ENCODE results near the gene SEC22A. TPM values are rescaled to one million over a fixed set of nuclear protein-coding genes. Genes with fewer than 3 reads are reported as not detected.

The SEC22A gene
- total RNA-seq, 3 donors from 2014 or later (not counting 1 experiment from before 2014, with no cell fraction given) = 16.4 to 21.2 (median 17.0) TPM

DNA sequence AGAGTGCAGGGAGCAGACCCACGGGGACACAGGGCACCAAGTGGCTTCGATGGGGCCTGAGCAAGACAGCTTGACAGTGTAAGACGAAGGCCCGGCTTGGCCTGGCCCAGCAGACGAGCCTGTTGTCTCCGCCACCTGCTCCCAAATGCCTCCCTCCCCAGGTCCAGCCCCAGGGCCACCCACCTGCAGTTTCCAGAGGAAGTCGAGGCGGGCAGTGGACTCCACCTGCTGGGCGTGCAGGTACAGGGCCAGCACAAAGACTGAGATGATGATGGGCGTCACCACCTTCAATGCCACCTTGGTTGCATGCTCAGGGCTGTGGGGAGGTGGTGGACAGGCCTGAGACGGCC is 94.1 kb downstream of the SEC22A start:
- no peaks in the 10 kb centered on the region for H3K9me3 Mint-ChIP-seq
- Histone ChIP-seq H3K36me3 (ENCODE audit: control insufficient read depth, insufficient read depth, low read length) (no peaks in the 10 kb centered on the region), H3K27ac (ENCODE audit: low read length) (no peak overlapping the region), H3K9me3 (ENCODE audit: control insufficient read depth, insufficient read depth, low read length) (no peaks in the 10 kb centered on the region), H3K4me3 (ENCODE audit: low read length) (no peak overlapping the region), H3K4me1 (ENCODE audit: control insufficient read depth, insufficient read depth, low read length) (no peaks in the 10 kb centered on the region), H3K27me3 (ENCODE audit: control insufficient read depth, insufficient read depth, low read length) (no peaks in the 10 kb centered on the region)
- H3K27me3 Mint-ChIP-seq (ENCODE audit: low read depth in 2 of 2) = no peaks in the 10 kb centered on the region
- ATAC-seq = no peak
- no peak for DNase-seq
- WGBS (ENCODE audit: insufficient coverage) = 81% methylated on average over 10 of the region's 11 CpGs
- no peak overlapping the region for H3K4me3 Mint-ChIP-seq
- H3K27ac Mint-ChIP-seq = no peak overlapping the region
- no peaks in the 10 kb centered on the region for H3K36me3 Mint-ChIP-seq
- intact Hi-C loops (cut with micrococcal nuclease) = no loop called here
- H3K4me1 Mint-ChIP-seq = no peaks in the 10 kb centered on the region
- TF ChIP-seq, protein P1, sequence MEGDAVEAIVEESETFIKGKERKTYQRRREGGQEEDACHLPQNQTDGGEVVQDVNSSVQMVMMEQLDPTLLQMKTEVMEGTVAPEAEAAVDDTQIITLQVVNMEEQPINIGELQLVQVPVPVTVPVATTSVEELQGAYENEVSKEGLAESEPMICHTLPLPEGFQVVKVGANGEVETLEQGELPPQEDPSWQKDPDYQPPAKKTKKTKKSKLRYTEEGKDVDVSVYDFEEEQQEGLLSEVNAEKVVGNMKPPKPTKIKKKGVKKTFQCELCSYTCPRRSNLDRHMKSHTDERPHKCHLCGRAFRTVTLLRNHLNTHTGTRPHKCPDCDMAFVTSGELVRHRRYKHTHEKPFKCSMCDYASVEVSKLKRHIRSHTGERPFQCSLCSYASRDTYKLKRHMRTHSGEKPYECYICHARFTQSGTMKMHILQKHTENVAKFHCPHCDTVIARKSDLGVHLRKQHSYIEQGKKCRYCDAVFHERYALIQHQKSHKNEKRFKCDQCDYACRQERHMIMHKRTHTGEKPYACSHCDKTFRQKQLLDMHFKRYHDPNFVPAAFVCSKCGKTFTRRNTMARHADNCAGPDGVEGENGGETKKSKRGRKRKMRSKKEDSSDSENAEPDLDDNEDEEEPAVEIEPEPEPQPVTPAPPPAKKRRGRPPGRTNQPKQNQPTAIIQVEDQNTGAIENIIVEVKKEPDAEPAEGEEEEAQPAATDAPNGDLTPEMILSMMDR (IDR thresholded peaks at IDR 0.05) = no peak

DNA sequence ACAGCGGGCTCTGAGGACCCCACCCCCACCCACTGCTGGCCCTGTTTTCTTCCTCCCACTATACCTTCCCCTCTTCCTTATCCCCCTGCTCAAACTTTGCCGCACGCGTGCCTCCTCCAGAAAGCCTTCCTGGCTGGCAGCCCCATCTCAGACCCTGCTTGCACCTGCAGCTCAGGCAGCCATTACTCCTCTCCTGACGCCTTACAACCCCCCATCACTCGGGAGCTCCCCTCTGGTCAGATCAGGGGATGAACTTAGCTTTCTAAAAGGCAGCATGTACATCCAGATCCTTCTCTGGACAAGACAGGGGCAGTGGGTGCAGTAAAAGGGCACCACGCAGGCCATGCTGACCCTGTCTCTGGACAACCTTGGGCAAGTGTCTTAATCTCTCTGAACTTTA is 94.5 kb downstream of the SEC22A start:
- Mint-ChIP-seq H3K27me3 (ENCODE audit: low read depth in 2 of 2) (no peaks in the 10 kb centered on the region), H3K4me3 (no peak overlapping the region), H3K27ac (no peak overlapping the region), H3K4me1 (no peaks in the 10 kb centered on the region), H3K36me3 (no peaks in the 10 kb centered on the region), H3K9me3 (no peaks in the 10 kb centered on the region)
- no peak overlapping the region for H3K27ac ChIP-seq (ENCODE audit: low read length)
- no peaks in the 10 kb centered on the region for H3K36me3 ChIP-seq (ENCODE audit: control insufficient read depth, insufficient read depth, low read length)
- no peaks in the 10 kb centered on the region for H3K4me1 ChIP-seq (ENCODE audit: control insufficient read depth, insufficient read depth, low read length)
- no peak for ATAC-seq
- H3K27me3 ChIP-seq (ENCODE audit: control insufficient read depth, insufficient read depth, low read length) = no peaks in the 10 kb centered on the region
- intact Hi-C loops (cut with micrococcal nuclease) = no loop called here
- H3K4me3 ChIP-seq (ENCODE audit: low read length) = no peak overlapping the region
- no peak for DNase-seq
- no peaks in the 10 kb centered on the region for H3K9me3 ChIP-seq (ENCODE audit: control insufficient read depth, insufficient read depth, low read length)
- WGBS (ENCODE audit: insufficient coverage) = 85% methylated on average over 7 of the region's 7 CpGs
- TF ChIP-seq, protein P1 (IDR thresholded peaks at IDR 0.05) = no peak

DNA sequence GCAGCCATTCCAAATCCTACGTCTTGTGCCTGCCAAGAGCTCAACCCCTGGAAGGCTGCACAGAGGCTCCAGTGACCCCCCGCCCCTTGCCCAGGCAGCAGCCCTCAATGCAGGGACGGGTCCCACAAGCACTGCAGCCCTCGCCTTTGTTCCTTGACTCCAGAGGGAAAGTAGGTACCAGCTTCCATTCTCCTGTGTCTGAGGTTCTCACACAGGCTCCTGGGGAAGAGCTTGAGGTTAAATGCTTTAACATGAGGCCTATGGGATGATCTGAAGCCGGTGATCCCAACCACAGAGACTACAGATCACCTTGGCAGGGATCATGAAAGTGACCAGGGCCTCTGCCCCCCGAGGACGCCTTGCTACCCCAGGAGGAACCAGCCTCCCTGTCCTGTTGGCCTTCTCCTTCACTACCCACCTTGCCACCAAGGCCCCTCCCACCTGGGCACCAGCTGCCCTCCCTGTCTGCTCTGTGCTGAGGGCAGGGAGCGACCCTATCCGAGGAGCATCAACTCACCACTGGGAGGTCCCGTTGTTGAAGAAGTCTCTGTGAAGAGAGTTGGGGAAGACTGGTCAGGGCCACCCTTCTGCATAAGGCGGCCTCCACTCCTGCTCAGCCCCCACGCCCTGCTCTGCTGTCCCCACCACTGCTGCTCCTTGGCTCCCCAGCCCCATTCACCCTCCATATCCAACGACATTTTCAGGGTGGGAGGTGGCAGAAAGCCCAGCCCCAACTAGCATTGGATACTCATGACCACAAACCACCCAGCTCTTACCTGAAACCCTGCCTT is 95.3 kb downstream of the SEC22A start:
- Histone ChIP-seq H3K4me3 (ENCODE audit: low read length) (no peak overlapping the region), H3K4me1 (ENCODE audit: control insufficient read depth, insufficient read depth, low read length) (no peaks in the 10 kb centered on the region), H3K27me3 (ENCODE audit: control insufficient read depth, insufficient read depth, low read length) (no peaks in the 10 kb centered on the region), H3K9me3 (ENCODE audit: control insufficient read depth, insufficient read depth, low read length) (no peaks in the 10 kb centered on the region), H3K27ac (ENCODE audit: low read length) (no peak overlapping the region), H3K36me3 (ENCODE audit: control insufficient read depth, insufficient read depth, low read length) (no peaks in the 10 kb centered on the region)
- Mint-ChIP-seq H3K36me3 (no peaks in the 10 kb centered on the region), H3K9me3 (no peaks in the 10 kb centered on the region), H3K27me3 (ENCODE audit: low read depth in 2 of 2) (no peaks in the 10 kb centered on the region), H3K4me3 (no peak overlapping the region), H3K27ac (no peak overlapping the region), H3K4me1 (no peaks in the 10 kb centered on the region)
- TF ChIP-seq, protein P1 (IDR thresholded peaks at IDR 0.05) = no peak
- no peak for DNase-seq
- WGBS (ENCODE audit: insufficient coverage) = 85% methylated on average over 12 of the region's 13 CpGs
- no peak for ATAC-seq
- intact Hi-C loops (cut with micrococcal nuclease) = no loop called here

DNA sequence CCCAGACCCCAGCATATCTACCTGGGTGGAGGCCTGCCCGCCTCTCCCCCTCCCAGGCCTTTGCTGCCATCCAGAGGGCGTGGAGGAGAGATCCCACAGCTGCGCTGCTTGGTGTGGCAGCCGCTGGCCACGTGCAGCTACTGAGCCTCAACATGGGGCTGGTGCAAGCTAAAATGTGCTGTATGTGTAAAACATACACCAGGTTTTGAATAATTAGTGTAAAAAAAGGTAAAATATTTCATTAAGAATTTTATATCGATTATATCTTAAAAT is 95.8 kb downstream of the SEC22A start:
- Mint-ChIP-seq H3K4me3 (no peak overlapping the region), H3K4me1 (no peaks in the 10 kb centered on the region), H3K27ac (no peak overlapping the region), H3K36me3 (no peaks in the 10 kb centered on the region), H3K27me3 (ENCODE audit: low read depth in 2 of 2) (peaks cover 0 to 2% of the 10 kb centered on the region in 2 donors), H3K9me3 (no peaks in the 10 kb centered on the region)
- Histone ChIP-seq H3K4me3 (ENCODE audit: low read length) (no peak overlapping the region), H3K36me3 (ENCODE audit: control insufficient read depth, insufficient read depth, low read length) (no peaks in the 10 kb centered on the region), H3K9me3 (ENCODE audit: control insufficient read depth, insufficient read depth, low read length) (no peaks in the 10 kb centered on the region), H3K27ac (ENCODE audit: low read length) (no peak overlapping the region), H3K27me3 (ENCODE audit: control insufficient read depth, insufficient read depth, low read length) (no peaks in the 10 kb centered on the region), H3K4me1 (ENCODE audit: control insufficient read depth, insufficient read depth, low read length) (no peaks in the 10 kb centered on the region)
- no peak for DNase-seq
- ATAC-seq = no peak
- WGBS (ENCODE audit: insufficient coverage) = 77% methylated on average over 5 of the region's 6 CpGs
- intact Hi-C loops (cut with micrococcal nuclease) = no loop called here
- TF ChIP-seq, protein P1 (IDR thresholded peaks at IDR 0.05) = no peak
